HCT116 (cell line): ENCODE data around the gene KMT2D.

Experiments used
- CEBPB ChIP-seq: IDR thresholded peaks from 2 replicates; pipeline ENCODE4 v1.6.1; 2012; ENCODE audit warnings: low read depth
- EGR1 ChIP-seq: IDR thresholded peaks from 2 replicates; pipeline ENCODE4 v1.6.1; 2012; ENCODE audit warnings: low read depth
- EZH2 ChIP-seq: fragments of 200-600 bp; sonication (generic); IDR thresholded peaks from 2 replicates; pipeline ENCODE4 v1.6.1; 2017; ENCODE audit warnings: antibody characterized with exemption, mixed run types
- POLR2A ChIP-seq: IDR thresholded peaks from 2 replicates; pipeline ENCODE4 v1.7.0; 2011; ENCODE audit warnings: borderline replicate concordance; ENCODE audit not compliant: insufficient read depth, insufficient read length; ENCODE audit errors: extremely low read depth
- REST ChIP-seq: IDR thresholded peaks from 2 replicates; pipeline ENCODE4 v1.6.1; 2012; ENCODE audit warnings: low read depth
- TCF7L2 ChIP-seq: IDR thresholded peaks from 2 replicates; pipeline ENCODE4 v1.7.0; 2011; ENCODE audit warnings: borderline replicate concordance, inconsistent platforms; ENCODE audit not compliant: insufficient read depth, insufficient read length; ENCODE audit errors: extremely low read depth
- TF ChIP-seq, protein P1 (sequence below), 3 experiments: fragments of 200-600 bp in 1 of 3; sonication (generic) in 1 of 3; IDR thresholded peaks in 2 of 3; conservative IDR thresholded peaks in 1 of 3; 2 replicates each; pipeline ENCODE4 v1.5.1; 2012 to 2017; ENCODE audit warnings: low read depth in 2 of 3, low read length in 2 of 3, antibody characterized with exemption in 1 of 3, borderline replicate concordance in 1 of 3, control low read depth in 1 of 3, mild to moderate bottlenecking in 1 of 3, mixed read lengths in 1 of 3, mixed run types in 1 of 3, moderate library complexity in 1 of 3; ENCODE audit not compliant: insufficient read depth in 1 of 3

- TF ChIP-seq TCF7L2 (no peak), POLR2A (no peak), EZH2 (no peak), EGR1 (no peak), CEBPB (no peak), REST (no peak)
- TF ChIP-seq, protein P1, sequence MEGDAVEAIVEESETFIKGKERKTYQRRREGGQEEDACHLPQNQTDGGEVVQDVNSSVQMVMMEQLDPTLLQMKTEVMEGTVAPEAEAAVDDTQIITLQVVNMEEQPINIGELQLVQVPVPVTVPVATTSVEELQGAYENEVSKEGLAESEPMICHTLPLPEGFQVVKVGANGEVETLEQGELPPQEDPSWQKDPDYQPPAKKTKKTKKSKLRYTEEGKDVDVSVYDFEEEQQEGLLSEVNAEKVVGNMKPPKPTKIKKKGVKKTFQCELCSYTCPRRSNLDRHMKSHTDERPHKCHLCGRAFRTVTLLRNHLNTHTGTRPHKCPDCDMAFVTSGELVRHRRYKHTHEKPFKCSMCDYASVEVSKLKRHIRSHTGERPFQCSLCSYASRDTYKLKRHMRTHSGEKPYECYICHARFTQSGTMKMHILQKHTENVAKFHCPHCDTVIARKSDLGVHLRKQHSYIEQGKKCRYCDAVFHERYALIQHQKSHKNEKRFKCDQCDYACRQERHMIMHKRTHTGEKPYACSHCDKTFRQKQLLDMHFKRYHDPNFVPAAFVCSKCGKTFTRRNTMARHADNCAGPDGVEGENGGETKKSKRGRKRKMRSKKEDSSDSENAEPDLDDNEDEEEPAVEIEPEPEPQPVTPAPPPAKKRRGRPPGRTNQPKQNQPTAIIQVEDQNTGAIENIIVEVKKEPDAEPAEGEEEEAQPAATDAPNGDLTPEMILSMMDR (IDR thresholded peaks at IDR 0.05 in 2 of 3, conservative IDR thresholded peaks at IDR 0.05 in 1 of 3; ENCODE audit: borderline replicate concordance in 1 of 3, insufficient read depth in 1 of 3, low read depth in 2 of 3, low read length in 2 of 3): no peak
These were observed 31.8 kb downstream of the KMT2D start for GRCh38 chr12:49028666-49029275.
